ENCODE measurements around the gene PCED1A. TPM values are rescaled to one million over a fixed set of nuclear protein-coding genes. Genes with fewer than 3 reads are reported as not detected.

PCED1A gene
- total and polyA plus RNA-seq, 2 of the 13 experiments (the other 11 are each of a cell fraction or from before 2014, with no cell fraction given), result 40.1 to 84.2 TPM

DNA sequence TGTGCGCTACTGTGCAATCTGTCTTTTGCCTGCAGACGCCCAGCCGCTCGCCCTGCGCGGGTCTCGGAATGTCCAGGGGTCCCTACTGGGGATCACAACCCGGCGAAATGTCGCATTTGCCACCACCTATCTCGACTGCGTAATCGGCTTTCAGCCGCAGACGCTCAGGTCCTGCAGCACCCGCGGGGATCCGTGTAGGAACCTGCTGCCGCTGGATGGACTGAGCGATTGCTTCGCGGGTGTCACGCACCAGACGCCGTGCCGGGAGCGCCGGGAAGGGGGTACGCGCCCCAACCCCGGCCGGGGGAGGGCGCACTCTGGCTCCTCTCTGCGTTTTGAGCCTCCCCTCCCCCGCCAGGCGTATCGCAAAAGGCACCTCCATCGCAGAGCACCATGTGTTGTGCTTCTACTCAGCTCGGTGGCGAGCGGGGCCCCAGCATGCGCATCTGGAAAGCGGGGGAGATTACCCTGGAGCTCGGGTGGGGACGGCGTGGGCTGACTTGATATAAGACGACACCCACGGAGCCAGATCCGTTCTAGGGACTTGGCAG is 32.1 kb upstream of the PCED1A start (continued):
- TF ChIP-seq, protein P1, sequence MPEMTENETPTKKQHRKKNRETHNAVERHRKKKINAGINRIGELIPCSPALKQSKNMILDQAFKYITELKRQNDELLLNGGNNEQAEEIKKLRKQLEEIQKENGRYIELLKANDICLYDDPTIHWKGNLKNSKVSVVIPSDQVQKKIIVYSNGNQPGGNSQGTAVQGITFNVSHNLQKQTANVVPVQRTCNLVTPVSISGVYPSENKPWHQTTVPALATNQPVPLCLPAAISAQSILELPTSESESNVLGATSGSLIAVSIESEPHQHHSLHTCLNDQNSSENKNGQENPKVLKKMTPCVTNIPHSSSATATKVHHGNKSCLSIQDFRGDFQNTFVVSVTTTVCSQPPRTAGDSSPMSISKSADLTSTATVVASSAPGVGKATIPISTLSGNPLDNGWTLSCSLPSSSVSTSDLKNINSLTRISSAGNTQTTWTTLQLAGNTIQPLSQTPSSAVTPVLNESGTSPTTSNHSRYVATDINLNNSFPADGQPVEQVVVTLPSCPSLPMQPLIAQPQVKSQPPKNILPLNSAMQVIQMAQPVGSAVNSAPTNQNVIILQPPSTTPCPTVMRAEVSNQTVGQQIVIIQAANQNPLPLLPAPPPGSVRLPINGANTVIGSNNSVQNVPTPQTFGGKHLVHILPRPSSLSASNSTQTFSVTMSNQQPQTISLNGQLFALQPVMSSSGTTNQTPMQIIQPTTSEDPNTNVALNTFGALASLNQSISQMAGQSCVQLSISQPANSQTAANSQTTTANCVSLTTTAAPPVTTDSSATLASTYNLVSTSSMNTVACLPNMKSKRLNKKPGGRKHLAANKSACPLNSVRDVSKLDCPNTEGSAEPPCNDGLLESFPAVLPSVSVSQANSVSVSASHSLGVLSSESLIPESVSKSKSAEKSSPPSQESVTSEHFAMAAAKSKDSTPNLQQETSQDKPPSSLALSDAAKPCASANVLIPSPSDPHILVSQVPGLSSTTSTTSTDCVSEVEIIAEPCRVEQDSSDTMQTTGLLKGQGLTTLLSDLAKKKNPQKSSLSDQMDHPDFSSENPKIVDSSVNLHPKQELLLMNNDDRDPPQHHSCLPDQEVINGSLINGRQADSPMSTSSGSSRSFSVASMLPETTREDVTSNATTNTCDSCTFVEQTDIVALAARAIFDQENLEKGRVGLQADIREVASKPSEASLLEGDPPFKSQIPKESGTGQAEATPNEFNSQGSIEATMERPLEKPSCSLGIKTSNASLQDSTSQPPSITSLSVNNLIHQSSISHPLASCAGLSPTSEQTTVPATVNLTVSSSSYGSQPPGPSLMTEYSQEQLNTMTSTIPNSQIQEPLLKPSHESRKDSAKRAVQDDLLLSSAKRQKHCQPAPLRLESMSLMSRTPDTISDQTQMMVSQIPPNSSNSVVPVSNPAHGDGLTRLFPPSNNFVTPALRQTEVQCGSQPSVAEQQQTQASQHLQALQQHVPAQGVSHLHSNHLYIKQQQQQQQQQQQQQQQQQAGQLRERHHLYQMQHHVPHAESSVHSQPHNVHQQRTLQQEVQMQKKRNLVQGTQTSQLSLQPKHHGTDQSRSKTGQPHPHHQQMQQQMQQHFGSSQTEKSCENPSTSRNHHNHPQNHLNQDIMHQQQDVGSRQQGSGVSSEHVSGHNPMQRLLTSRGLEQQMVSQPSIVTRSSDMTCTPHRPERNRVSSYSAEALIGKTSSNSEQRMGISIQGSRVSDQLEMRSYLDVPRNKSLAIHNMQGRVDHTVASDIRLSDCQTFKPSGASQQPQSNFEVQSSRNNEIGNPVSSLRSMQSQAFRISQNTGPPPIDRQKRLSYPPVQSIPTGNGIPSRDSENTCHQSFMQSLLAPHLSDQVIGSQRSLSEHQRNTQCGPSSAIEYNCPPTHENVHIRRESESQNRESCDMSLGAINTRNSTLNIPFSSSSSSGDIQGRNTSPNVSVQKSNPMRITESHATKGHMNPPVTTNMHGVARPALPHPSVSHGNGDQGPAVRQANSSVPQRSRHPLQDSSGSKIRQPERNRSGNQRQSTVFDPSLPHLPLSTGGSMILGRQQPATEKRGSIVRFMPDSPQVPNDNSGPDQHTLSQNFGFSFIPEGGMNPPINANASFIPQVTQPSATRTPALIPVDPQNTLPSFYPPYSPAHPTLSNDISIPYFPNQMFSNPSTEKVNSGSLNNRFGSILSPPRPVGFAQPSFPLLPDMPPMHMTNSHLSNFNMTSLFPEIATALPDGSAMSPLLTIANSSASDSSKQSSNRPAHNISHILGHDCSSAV (CRISPR knock-in tag; IDR thresholded peaks at IDR 0.05; ENCODE audit: borderline replicate concordance), result peak; percentile 38; the same call in 1 of the 2 replicates
- TF ChIP-seq FOXA1 (IDR thresholded peaks at IDR 0.05), result no peak
- TF ChIP-seq FOXA1 (CRISPR knock-in tag; IDR thresholded peaks at IDR 0.05), result 0 out of 2 replicates have a peak, but pooled peaks have one; percentile 13
- TF ChIP-seq SPEN (CRISPR knock-in tag; IDR thresholded peaks at IDR 0.05; ENCODE audit: low read depth), result no peak
- TF ChIP-seq ZNF292 (CRISPR knock-in tag; IDR thresholded peaks at IDR 0.05; ENCODE audit: borderline replicate concordance, low read depth), result peak; percentile 62
- peak; percentile 57 for TF ChIP-seq ZBTB38 (CRISPR knock-in tag; IDR thresholded peaks at IDR 0.05)
- 0 out of 2 replicates have a peak, but pooled peaks have one; percentile 12 for TF ChIP-seq ZNF143 (CRISPR knock-in tag; IDR thresholded peaks at IDR 0.05)
- TF ChIP-seq ZNF883 (CRISPR knock-in tag; IDR thresholded peaks at IDR 0.05; ENCODE audit: not compliant biosample characterization), result peak; percentile 56
- TF ChIP-seq SRY (CRISPR knock-in tag; IDR thresholded peaks at IDR 0.05), result 0 out of 2 replicates have a peak, but pooled peaks have one; percentile 3
- no peak for TF ChIP-seq NCOR1 (IDR thresholded peaks at IDR 0.05; ENCODE audit: borderline replicate concordance, low read length)
- TF ChIP-seq PAX8 (CRISPR knock-in tag; IDR thresholded peaks at IDR 0.05; ENCODE audit: borderline replicate concordance), result no peak
- TF ChIP-seq ZNF891 (CRISPR knock-in tag; IDR thresholded peaks at IDR 0.05), result peak; percentile 96
- peak; percentile 59 for TF ChIP-seq ARHGAP35 (CRISPR knock-in tag; IDR thresholded peaks at IDR 0.05; ENCODE audit: borderline replicate concordance)
- TF ChIP-seq, protein P2, sequence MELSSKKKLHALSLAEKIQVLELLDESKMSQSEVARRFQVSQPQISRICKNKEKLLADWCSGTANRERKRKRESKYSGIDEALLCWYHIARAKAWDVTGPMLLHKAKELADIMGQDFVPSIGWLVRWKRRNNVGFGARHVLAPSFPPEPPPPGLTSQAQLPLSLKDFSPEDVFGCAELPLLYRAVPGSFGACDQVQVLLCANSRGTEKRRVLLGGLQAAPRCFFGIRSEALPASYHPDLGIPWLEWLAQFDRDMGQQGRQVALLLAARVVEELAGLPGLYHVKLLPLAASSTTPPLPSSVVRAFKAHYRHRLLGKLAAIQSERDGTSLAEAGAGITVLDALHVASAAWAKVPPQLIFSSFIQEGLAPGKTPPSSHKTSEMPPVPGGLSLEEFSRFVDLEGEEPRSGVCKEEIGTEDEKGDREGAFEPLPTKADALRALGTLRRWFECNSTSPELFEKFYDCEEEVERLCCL (CRISPR knock-in tag; IDR thresholded peaks at IDR 0.05; ENCODE audit: borderline replicate concordance), result peak; percentile 80; the same call in 1 of the 2 replicates
- no peak for TF ChIP-seq MBD4 (IDR thresholded peaks at IDR 0.05; ENCODE audit: borderline replicate concordance, low read length)
- 0 out of 2 replicates have a peak, but pooled peaks have one; percentile 48 for TF ChIP-seq ZNF326 (CRISPR knock-in tag; IDR thresholded peaks at IDR 0.05; ENCODE audit: borderline replicate concordance)
- TF ChIP-seq MIER3 (CRISPR knock-in tag; IDR thresholded peaks at IDR 0.05; ENCODE audit: borderline replicate concordance), result 0 out of 2 replicates have a peak, but pooled peaks have one; percentile 9
- TF ChIP-seq FIP1L1 (IDR thresholded peaks at IDR 0.05; ENCODE audit: borderline replicate concordance, insufficient read depth, low read depth, low read length), result no peak; the same call in 1 of the 2 replicates
- peak; percentile 59; the same call in 1 of the 2 replicates for TF ChIP-seq ZFP36L2 (CRISPR knock-in tag; IDR thresholded peaks at IDR 0.05)
- TF ChIP-seq ZNF629 (CRISPR knock-in tag; conservative IDR thresholded peaks at IDR 0.05), result no peak
- TF ChIP-seq TEAD3 (CRISPR knock-in tag; optimal IDR thresholded peaks at IDR 0.05; ENCODE audit: borderline replicate concordance), result peak; percentile 41
- 0 out of 2 replicates have a peak, but pooled peaks have one; percentile 20 for TF ChIP-seq NR1H2 (CRISPR knock-in tag; IDR thresholded peaks at IDR 0.05; ENCODE audit: borderline replicate concordance, low read depth)

Measured in HepG2 (cell line).